Neural cell (in vitro differentiated cells): Measurements from ENCODE around the gene PRKCE.

Source experiments
- EP300 ChIP-seq: fragments of 450-650 bp; conservative IDR thresholded peaks from 2 replicates; pipeline ENCODE4 v1.6.1; 2014; ENCODE audit warnings: antibody characterized with exemption, mild to moderate bottlenecking, moderate library complexity; ENCODE audit not compliant: poor library complexity, severe bottlenecking
- EZH2 ChIP-seq: fragments of 200-600, 300-800 bp; shearing (Covaris generic), sonication (generic); IDR thresholded peaks from 2 replicates; pipeline ENCODE4 v1.6.1; 2014; ENCODE audit warnings: antibody characterized with exemption, low read length, borderline replicate concordance, mild to moderate bottlenecking; ENCODE audit not compliant: insufficient read depth, poor library complexity, severe bottlenecking
- MXI1 ChIP-seq: fragments of 450-650 bp; conservative IDR thresholded peaks from 2 replicates; pipeline ENCODE4 v1.6.1; 2014; ENCODE audit warnings: antibody characterized with exemption, mild to moderate bottlenecking; ENCODE audit not compliant: poor library complexity, severe bottlenecking
- POLR2AphosphoS5 ChIP-seq: IDR thresholded peaks from 2 replicates; pipeline ENCODE4 v1.6.1; 2012
- RAD21 ChIP-seq: fragments of 450-650 bp; conservative IDR thresholded peaks from 2 replicates; pipeline ENCODE4 v1.6.1; 2014; ENCODE audit warnings: antibody characterized with exemption, mild to moderate bottlenecking, moderate library complexity
- REST ChIP-seq: IDR thresholded peaks from 2 replicates; pipeline ENCODE4 v1.6.1; 2012; ENCODE audit warnings: borderline replicate concordance
- SMC3 ChIP-seq: fragments of 450-650 bp; conservative IDR thresholded peaks from 2 replicates; pipeline ENCODE4 v1.6.1; 2014; ENCODE audit warnings: antibody characterized with exemption, mild to moderate bottlenecking, moderate library complexity; ENCODE audit not compliant: poor library complexity
- TAF1 ChIP-seq: IDR thresholded peaks from 2 replicates; pipeline ENCODE4 v1.6.1; 2012; ENCODE audit warnings: low read depth
- TF ChIP-seq, protein P1 (sequence below): fragments of 450-650 bp; IDR thresholded peaks from 2 replicates; pipeline ENCODE4 v1.5.1; 2014; ENCODE audit warnings: antibody characterized with exemption, mild to moderate bottlenecking, moderate library complexity; ENCODE audit not compliant: poor library complexity, severe bottlenecking

GRCh38 chr2:46042207-46042637, 390.7 kb downstream of the PRKCE start:
- TF ChIP-seq, protein P1, sequence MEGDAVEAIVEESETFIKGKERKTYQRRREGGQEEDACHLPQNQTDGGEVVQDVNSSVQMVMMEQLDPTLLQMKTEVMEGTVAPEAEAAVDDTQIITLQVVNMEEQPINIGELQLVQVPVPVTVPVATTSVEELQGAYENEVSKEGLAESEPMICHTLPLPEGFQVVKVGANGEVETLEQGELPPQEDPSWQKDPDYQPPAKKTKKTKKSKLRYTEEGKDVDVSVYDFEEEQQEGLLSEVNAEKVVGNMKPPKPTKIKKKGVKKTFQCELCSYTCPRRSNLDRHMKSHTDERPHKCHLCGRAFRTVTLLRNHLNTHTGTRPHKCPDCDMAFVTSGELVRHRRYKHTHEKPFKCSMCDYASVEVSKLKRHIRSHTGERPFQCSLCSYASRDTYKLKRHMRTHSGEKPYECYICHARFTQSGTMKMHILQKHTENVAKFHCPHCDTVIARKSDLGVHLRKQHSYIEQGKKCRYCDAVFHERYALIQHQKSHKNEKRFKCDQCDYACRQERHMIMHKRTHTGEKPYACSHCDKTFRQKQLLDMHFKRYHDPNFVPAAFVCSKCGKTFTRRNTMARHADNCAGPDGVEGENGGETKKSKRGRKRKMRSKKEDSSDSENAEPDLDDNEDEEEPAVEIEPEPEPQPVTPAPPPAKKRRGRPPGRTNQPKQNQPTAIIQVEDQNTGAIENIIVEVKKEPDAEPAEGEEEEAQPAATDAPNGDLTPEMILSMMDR = no peak
- no peak for TF ChIP-seq POLR2AphosphoS5
- no peak for TF ChIP-seq EP300
- no peak for TF ChIP-seq SMC3
- no peak for TF ChIP-seq REST
- TF ChIP-seq EZH2 = no peak
- TF ChIP-seq TAF1 = no peak
- TF ChIP-seq MXI1 = no peak
- no peak for TF ChIP-seq RAD21
